Stimulated activated CD8-positive, alpha-beta memory T cell treated with anti-CD3 and anti-CD28 coated beads, Interleukin-7, amount 100 ng/mL, for 1 hour (primary cell): ENCODE data around the gene CARMIL1.

Experiments
- DNase-seq, 2 donors: peaks; one replicate each; pipeline ENCODE4 v3.0.0-alpha.2; 2020; ENCODE audit warnings: low read depth in 2 of 2

The CARMIL1 gene

GRCh38 chr6:25278914-25279747 lies at the start of gene CARMIL1:
TSS of gene CARMIL1 (plus strand) at chr6:25279374. CDS start at chr6:25279796, 422 bp downstream.
- peak; percentile 27 to 38 for DNase-seq

DNA sequence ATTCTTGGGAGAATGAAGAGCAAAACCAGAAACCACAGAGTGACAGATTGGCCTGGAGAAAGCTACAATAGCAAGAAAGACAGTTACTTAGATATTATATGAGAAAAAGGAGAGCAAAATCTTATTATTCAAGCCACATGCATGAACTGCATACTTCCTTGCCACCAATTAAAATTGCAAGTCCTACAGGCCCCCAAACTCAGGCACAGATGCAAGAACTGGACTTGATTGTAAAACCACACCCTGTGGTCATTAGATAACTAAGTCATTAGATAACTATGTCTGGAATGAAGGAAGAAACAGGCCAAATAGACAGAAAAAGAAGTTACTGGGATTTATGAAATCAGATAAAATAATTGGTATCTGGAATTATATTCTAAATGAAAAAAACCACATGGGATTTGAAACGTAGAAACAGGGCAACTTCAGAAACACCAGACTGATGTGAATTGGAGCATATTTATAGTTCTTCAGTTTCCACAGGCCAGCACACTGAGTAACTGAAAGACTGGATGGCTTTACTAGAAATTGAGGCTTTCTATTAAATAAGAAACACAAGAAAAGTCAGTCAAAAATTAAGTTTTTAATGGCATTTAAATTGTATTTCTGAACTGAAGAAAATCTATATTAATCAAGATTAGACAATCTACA lies 49.4 kb upstream of the CARMIL1 start:
- DNase-seq: no peak

GRCh38 chr6:25232479-25232878 lies 46.7 kb upstream of the CARMIL1 start:
- no peak for DNase-seq

DNA sequence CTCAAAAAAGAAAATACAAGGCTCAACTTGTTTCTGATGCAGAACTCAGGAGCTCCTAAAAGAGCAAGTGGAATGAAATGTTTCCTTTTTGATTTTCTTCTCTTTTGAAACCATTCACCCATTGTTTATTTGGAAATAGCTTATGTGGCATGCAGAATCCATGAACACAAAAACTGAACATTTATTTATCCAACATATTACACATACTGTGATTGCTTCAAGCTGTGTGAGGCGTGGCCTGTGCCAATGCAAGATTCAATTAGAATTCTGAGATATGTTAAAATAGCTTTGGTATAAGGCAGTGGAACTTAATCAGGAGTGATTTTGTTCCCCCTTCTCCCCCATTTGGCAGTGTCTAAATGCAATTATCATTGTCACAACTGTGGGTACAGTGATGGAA lies 45.9 kb upstream of the CARMIL1 start:
- DNase-seq: no peak

DNA sequence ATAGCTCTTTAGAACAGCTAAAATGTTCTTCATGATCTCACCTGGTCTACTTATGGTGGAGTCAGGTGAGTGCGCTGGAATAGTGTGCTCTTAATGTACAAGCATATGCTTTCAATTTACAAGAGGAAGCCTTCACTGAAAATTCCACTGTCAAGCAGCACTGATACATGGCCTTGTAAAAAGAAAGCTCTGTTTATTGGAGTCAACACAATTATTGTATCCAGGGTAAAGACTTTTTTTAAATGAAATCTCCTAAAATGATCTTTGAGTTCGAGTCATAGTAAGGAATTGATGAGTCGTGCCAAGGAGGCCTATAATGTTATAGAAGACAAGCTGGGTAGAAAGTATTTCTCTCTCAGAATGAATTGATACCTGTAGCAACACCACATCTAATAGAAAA lies 41.6 kb upstream of the CARMIL1 start:
- no peak for DNase-seq

GRCh38 chr6:25239059-25239458 lies 40.1 kb upstream of the CARMIL1 start:
- no peak for DNase-seq

DNA sequence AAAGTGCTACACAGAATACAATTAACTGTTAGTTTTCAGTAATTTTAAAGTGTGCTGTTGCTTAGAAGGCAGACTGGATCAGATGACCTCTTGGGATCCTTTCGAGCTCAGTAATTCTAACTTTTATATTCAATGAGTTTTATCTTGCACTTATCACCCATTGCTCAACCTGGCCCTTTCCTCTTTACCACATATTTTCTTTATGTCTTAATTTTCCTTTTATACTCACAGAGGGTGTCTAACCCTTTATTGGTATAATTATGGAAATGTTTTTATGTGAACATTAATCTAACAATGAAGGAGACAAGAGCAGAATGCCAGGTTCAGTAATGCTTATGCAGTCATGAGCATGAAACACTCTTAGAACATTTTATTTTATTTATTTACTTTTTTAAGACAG lies 39.7 kb upstream of the CARMIL1 start:
- no peak for DNase-seq

DNA sequence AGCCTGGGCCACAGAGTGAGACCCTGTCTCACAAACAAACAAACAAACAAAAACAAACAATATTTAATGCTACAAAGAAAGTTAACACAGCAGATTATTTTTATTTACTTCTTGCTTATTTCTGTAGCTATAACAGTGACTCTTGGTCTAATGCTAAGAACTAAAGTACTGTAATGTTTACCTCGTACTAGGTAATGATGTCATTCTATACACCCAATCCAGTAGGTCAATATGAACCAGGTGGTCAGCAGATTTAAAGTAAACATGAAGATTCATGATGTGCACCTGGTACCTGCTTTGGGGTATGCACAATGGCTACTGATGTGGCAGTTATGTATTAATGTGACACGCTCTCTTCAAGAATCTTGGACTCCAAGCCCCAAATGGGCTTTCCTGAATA lies 36.6 kb upstream of the CARMIL1 start:
- no peak for DNase-seq

DNA sequence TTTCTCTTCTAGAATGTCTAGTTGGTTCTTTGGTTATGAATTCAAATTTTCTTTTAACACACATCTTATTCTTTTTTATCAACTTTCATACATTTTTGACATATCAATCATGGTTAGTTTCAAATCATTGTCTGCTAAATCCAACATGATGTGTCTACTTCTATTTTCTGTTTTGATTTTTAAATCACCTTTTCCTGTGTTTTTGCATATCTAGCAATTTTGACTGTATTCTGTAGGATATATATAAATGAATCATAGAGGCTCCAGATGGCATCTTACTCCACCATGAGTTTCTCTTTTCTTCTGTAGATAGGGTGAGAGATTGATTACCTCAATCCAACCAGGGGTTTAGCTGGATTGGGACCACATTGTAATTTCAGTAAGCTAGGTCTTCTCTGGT lies 34.3 kb upstream of the CARMIL1 start:
- DNase-seq: no peak

- DNase-seq: no peak
These were observed 31.1 kb upstream of the CARMIL1 start for GRCh38 chr6:25248123-25248522.

DNA sequence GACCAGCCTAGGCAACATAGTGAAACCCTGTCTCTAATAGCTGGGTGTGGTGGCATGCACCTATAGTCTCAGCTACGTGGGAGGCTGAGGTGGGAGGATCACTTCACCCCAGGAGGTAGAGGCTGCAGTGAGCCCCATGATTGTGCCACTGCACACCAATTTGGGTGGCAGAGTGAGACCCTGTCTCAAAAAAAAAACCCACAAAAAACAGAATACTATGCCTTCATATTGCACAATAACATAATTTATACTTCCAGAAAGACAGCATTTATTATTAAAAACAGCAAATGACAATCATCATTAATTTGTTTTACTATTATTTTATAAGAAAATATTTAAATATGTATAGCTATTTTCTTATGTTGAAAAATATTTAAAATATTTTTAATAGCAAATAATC lies 30.0 kb upstream of the CARMIL1 start:
- no peak for DNase-seq

GRCh38 chr6:25250878-25251277 lies 28.3 kb upstream of the CARMIL1 start:
- DNase-seq: no peak

GRCh38 chr6:25251426-25251825 lies 27.7 kb upstream of the CARMIL1 start:
- DNase-seq: no peak

DNA sequence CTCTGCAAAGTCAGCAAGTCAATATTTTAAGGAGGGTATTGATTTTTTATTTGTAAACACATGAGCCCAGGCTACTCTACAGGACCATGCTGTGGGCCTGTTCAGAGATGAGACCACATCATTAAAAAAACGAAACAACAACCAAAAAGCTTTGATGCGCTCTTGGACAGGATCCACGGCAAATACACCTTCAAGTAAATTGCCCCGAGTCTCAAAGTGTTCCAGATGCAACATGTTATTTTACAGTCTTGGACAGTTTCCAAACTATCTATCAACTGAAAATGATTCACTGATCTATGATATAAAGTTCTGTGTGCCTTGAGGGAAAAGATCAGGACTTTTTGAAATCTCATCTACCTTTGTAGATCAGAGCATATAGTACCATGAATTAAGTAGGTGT lies 25.8 kb upstream of the CARMIL1 start:
- DNase-seq: no peak

DNA sequence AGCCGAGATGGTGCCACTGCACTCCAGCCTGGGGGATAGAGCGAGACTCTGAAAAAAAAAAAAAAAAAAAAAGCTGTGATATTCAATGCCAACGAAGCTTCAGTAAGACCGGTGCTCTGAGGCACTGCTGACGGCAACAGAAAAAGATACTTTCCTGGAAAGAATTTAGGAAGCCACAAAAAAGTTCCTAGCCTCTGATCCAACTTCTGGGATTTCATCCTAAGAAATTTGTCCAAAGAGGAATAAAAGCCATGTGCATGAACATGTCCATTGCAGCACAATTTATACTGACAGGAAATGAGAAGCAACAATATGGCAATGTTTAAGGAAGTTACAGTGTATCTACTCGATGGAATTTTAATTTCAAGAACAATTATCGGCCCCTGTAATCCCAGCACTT lies 24.5 kb upstream of the CARMIL1 start:
- DNase-seq: no peak

DNA sequence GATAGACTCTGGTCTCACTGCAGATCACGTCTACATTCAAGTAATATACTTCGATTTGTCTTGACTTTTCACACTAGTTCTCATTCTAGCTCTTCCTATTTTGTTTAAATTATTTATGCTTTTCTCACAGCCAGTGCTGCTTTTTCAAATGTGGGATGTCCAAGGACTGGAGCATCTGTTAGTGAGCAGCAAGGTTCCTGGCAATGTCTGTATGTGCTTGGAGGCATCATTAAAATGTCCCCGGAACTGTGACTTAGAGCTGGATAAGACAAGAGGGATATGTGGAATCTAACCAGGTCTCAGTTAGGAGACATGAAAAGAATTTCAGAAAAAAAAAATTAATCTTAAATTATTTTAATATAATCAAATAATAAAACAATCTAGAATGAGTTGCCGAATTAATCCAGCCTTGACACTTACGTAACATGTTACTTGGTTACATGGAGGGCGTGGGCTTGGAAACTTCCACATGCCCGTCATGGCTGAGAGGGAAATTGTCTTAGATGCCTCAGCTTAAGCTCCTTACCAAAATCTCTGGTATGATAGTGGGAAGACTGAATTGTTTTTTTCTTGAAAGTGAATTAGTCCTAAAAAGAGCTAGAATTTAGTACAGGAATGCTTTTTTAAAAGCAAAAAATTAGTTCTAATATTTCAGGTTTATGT lies 21.4 kb upstream of the CARMIL1 start:
- no peak for DNase-seq

DNA sequence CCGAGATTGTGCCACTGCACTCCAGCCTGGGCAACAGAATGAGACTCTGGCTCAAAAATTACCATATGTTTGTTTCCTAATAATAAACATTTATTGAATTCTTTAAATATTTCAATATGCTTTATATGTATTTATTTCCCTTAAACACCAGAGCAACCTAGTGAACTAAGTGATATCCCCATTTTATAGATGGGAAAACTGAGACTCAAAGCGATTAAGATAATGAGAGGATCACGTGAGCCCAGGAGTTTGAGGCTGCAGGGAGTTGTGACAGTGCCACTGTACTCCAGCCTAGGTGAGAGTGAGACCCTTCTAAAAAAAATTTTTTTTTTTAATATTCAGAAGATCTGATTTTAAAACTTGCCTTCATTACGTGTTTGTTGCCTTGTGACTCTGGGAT lies 19.4 kb upstream of the CARMIL1 start:
- DNase-seq: no peak

DNA sequence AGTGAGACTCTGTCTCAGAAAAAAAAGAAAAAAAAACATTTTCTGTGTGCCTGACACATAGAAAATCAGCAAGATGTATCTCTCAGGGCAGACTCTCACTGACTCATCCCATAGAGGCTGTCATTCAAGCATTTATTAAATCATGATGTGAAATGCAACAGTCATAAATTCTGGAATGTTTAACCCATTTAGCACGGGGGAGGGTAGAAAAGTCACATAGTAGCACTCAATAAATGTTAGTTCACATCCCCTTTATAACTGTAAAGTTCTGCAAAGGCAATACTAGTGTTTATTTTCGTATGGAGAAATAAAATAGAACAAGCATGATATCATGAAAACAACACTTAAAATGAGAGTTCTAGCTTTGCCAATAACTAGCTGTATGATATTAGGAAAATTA lies 15.5 kb upstream of the CARMIL1 start:
- no peak for DNase-seq

DNA sequence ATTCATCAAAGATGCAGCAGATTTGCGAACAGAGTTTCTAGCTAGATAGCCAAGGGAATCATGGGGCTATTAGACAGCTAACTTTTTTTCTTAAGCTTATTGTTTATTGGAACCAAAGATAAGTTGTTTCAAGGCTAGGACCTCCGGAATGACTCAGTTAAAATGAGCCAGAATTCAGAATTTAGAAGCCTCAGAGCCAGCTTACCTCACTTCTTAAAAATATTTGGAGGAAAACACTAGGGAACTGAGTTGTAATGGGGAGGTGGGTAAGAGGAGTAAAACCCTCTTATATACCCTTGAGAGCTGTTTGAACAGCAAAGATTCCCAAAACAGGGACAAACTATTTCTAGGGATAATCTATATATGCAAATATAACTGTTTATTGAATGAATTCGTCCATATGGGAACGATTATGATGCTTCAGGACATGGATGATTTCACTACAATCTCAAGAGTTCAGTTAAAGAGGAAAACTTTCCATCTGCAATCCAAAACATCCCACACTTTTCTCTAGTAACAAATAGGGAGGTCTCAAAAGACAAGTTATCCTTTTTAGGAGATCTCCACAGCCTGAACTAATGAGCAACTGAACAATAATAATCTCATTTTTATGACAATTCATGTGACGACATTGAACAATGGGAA lies 12.6 kb upstream of the CARMIL1 start:
- no peak for DNase-seq

GRCh38 chr6:25267662-25268061 lies 11.5 kb upstream of the CARMIL1 start:
- no peak for DNase-seq

DNA sequence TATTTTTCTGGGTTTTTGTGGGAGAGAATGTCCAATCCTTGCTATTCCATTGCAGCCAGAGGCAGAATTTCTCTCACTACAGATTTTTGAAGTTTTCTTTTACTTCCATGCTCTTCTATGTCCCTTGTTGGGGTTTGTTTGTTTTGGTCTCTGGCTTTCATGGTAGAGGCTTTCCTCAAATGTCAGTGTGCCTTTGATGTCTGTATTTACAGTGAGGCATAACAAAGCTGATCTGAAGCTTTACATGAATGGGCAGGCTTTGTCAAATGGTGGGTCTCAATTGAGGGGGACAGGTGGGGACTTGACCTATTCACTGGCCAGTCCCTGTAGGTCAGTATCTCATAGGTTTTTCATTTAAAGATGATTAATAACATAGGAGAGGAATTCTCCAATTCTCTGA lies 8.6 kb upstream of the CARMIL1 start:
- DNase-seq: no peak

DNA sequence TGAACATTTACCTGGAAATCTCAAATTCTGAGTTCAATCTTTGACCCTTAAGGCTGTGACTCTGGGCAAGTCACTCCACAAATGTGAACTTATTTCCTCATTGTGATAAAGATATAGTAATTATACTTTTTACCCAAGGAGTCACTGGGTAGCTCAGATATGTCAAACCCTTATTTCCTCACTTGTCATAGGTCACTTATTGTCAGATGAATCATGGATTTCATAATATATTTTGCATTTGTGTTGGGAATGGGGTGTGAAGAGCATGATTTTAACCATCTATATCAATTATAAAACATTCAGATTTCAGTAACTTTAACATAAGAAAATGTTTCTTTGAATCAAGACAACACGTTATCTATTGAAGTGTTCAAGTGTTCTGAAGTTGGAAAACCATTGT lies 3.7 kb upstream of the CARMIL1 start:
- DNase-seq: no peak
